ENCODE measurements around the gene NEMP2. TPM values are rescaled to one million over a fixed set of nuclear protein-coding genes. Genes with fewer than 3 reads are reported as not detected.
A peak's percentile ranks its signal among the peaks of the same experiment; 100 is the strongest.
"Not testable (repeated sequence)": the region's sequence is repeated elsewhere in the genome, so short reads cannot be mapped to it uniquely, and the experiment has no call there.

The NEMP2 gene
- total RNA-seq, 1 donor from 2014 or later: 3.8 TPM

GRCh38 chr2:190524928-190525327 is 9.6 kb downstream of the NEMP2 start:
- ATAC-seq: no peak

- no peak for ATAC-seq
Measured at GRCh38 chr2:190519975-190520767, 14.4 kb downstream of the NEMP2 start.

GRCh38 chr2:190517468-190517867 is 17.1 kb downstream of the NEMP2 start:
- ATAC-seq: no peak

DNA sequence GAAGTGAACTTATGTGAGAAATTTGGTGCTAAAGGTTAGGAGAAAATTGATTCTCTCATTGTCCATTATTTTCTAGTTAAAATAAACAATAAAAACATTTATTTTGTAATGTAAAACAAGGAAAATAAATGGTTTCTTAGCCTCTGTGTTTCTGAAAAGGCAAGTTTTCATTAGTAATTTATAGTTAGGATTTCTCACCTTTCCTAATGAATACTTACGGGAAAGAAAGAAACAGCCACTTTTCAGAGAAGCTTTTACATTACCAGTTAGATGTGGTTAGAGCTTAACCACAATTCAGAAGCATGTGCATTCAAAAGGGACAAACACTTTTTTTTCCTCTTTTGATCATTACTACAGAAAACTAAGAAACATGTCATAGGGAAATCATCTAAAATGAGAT is 18.8 kb downstream of the NEMP2 start:
- ATAC-seq: no peak

GRCh38 chr2:190514676-190515075 is 19.8 kb downstream of the NEMP2 start:
- ATAC-seq: no peak

DNA sequence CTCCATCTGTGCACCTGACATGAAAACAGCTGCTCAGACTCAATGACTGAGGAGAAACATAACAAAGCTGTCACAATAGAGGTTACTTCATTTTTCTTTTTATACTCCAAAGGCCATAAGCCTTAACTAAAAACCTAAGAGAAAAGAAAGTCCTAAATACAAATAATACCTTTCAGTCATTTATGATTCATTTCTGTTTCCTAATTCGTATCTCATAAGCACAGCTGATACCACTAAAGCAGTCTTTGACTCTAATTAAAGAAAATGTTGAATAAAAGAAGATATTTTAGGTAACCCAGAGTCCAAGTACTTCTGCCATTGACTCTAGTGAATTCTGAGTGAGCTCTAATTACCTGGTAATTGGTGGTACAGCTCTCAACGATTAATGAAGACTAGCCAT is 20.6 kb downstream of the NEMP2 start:
- no peak for ATAC-seq

DNA sequence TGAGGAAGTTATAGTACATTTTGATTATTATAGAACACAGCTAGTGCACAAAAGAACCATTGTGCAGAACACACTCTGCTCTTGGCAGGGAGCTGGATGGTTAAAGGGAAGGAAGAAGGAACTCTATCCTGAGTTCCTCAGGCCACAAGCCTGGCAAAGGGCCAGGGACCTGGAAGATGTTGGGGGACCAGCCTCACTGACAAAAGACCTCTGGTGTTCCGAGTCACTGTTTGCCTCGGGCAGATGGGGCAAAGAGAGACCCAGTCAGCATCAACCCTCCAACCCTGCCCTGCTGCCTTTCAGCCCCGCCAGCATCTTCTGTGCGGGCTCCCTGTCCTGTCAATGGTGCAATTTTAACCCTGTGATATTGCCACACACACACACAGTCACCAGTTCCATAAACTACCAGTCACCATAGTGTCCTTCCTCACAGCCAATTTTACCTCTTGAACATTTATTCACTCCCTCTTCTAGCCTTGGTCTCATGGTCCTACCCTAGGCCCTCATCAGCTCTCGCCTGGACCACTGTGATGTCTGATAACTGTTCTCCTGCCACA is 21.9 kb downstream of the NEMP2 start:
- peak; percentile 29 for ATAC-seq

GRCh38 chr2:190511104-190511503 is 23.4 kb downstream of the NEMP2 start:
- no peak for ATAC-seq

DNA sequence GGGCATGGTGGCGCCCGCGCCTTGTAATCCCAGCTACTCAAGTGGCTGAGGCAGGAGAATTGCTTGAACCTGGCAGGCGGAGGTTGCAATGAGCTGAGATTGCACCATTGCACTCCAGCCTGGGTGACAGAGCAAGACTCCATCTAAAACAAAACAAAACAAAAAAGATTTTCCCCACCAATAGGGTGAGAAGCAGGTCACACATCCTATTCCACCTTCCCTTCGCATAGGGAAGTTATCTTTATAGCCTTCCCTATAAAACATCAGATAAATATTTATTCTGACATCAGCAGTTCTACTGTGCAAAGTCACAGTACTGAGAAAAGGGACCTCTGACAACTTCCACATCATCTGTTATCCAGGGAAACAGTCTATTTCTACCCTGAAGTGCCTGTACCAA is 24.6 kb downstream of the NEMP2 start:
- not testable (repeated sequence) for ATAC-seq

DNA sequence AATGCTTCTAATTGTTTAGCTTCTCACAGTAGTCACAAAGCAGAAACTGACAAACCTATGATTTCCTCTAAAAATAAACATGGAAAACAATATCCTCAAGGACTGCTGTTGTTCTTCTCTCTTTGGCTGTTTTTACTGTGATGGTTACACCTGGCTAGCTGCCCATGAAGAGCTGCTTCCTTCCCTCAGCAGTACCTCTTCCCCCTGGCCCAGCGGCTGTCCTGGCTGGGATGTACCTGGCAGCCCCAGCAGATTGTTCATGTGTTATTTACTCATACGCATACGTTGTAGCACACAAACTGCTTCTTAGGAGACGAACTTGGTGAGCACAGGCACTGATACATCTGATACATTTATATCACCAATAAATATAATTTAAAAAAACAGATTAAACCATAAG is 27.4 kb downstream of the NEMP2 start:
- ATAC-seq: no peak

- no peak for ATAC-seq
Measured at GRCh38 chr2:190506666-190507065, 27.9 kb downstream of the NEMP2 start.

DNA sequence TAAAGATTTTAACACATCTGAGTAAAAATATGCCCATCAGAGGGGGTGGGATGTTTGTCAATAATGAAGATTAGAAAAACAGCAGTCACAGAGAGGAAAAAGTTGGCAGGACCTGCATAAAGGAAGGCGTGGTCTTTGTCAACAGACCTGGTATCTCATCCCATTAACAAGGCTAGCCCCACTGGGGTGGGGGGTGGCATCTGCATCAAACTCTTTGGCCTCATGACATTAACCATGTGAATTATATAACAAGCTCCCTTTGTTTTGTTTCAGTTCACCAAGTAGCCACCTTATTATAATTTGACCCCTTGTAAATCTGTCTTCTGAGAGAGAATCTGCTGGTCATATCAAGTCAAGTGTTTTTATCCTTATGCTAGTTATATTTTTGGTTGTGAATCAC is 28.8 kb downstream of the NEMP2 start:
- ATAC-seq: no peak

DNA sequence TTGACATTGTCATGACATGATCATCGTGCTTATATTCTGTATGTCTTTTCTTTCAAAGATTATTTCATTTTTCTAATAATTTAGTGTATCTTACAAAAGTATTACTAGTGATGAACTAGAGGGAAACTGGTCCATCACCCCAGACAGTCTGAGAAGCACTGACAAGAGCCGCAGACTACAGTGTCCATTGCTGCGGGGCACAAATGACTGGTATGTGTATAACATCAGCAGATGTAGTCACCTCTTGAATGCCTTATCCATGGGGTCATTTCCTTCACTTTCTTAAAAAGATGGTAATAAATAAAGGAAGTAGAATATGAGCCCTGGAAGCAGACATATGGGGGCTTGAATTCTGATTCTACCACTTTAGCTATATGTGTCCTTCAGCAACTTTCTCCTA is 29.6 kb downstream of the NEMP2 start:
- ATAC-seq: no peak

GRCh38 chr2:190503088-190503487 is 31.4 kb downstream of the NEMP2 start:
- ATAC-seq: no peak

- ATAC-seq: no peak
Measured at GRCh38 chr2:190501702-190502407, 32.7 kb downstream of the NEMP2 start.

DNA sequence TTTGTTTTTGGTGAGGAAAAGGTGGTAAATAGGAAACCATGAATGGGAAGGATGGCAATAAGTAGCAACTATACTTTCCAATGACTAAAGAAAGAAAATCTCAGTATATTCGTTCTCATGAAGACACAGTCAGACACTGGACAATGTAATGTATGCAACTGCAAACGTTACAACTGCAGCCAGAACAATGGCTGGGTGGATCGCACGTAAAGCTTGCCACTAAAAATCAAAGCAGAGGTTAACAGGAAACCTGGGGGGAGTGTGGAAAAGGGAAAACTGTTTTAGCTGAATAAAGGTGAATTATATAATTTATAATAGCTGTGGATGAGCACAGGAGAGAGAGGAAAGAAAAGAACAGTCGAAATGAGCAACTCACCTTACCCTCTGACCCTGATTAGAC is 33.3 kb downstream of the NEMP2 start:
- no peak for ATAC-seq

- ATAC-seq: no peak
Measured at GRCh38 chr2:190500054-190500502, 34.4 kb downstream of the NEMP2 start.

- no peak for ATAC-seq
Measured at GRCh38 chr2:190499273-190499672, 35.2 kb downstream of the NEMP2 start.

DNA sequence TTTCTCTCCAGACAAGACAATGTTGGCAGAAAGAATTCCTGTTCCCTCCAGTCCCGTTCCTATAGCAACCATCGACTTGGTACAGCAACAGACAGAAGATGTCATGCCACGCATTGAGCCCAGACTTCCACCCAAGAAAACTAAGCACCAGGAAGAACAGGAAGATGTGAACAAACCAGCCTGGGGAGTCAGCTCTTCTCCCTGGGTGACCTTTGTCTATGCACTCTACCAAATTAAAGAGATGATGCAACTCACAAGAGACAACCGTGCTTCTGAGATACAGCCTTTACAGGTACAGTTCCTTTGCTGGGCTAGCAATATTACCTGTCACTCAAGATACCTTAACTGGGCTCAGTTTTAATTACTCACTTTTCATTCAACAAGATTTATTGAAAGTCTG is 37.1 kb downstream of the NEMP2 start:
- ATAC-seq: peak; percentile 99

- ATAC-seq: not testable (repeated sequence)
Measured at GRCh38 chr2:190494600-190495227, 39.8 kb downstream of the NEMP2 start.

DNA sequence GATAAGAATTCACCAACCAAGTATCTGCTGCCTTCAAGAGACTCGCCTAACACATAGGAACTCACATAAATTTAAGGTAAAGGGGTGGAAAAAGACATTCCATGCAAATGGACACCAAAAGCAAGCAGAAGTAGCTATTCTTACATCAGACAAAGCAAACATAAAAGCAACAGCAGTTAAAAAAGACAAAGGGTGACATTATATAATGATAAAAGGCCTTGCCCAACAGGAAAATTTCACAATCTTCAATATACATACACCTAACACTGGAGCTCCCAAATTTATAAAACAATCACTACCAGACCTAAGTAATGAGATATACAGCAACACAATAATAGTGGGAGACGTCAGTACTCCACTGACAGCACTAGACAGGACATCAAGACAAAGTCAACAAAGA is 41.4 kb downstream of the NEMP2 start:
- no peak for ATAC-seq

DNA sequence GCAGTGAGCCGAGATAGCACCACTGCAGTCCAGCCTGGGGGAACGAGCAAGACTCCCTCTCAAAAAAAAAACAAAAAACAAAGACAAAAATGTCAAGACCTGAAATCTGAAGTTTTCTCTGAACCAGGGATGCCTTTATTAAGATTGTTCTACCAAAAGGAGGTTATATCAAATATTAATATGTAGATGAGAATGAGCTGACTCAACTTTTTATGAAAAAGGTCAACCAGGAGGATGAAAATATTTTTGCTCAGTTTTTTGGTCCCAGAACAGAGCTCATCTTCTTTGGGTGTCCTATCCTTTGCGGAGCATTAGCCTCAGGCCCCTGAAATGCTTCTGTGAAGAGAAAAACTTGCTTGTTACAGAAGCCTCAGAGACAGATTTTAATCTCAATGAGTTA is 44.0 kb downstream of the NEMP2 start:
- no peak for ATAC-seq

- ATAC-seq: no peak
Measured at GRCh38 chr2:190489475-190489874, 45.0 kb downstream of the NEMP2 start.

Data from esophagus mucosa (tissue), 1 donor.